Measurements from ENCODE around the gene TCAP. TPM values are rescaled to one million over a fixed set of nuclear protein-coding genes. Genes with fewer than 3 reads are reported as not detected.

The TCAP gene
- total RNA-seq, 3 donors from 2014 or later (not counting 1 experiment from before 2014, with no cell fraction given) = 1.3 to 3.8 (median 2.4) TPM

GRCh38 chr17:39662551-39663339 lies 2.4 kb upstream of the TCAP start:
- Mint-ChIP-seq H3K9me3 (no peaks in the 10 kb centered on the region), H3K4me1 (peaks cover 0 to 11% of the 10 kb centered on the region in 2 donors), H3K36me3 (no peaks in the 10 kb centered on the region), H3K27me3 (ENCODE audit: low read depth in 2 of 2) (no peaks in the 10 kb centered on the region), H3K4me3 (no peak overlapping the region), H3K27ac (no peak overlapping the region)
- DNase-seq = no peak
- Histone ChIP-seq H3K4me1 (ENCODE audit: control insufficient read depth, insufficient read depth, low read length) (peaks cover 28% of the 10 kb centered on the region), H3K4me3 (ENCODE audit: low read length) (no peak overlapping the region), H3K27ac (ENCODE audit: low read length) (no peak overlapping the region), H3K9me3 (ENCODE audit: control insufficient read depth, insufficient read depth, low read length) (no peaks in the 10 kb centered on the region), H3K36me3 (ENCODE audit: control insufficient read depth, insufficient read depth, low read length) (peaks cover 50% of the 10 kb centered on the region), H3K27me3 (ENCODE audit: control insufficient read depth, insufficient read depth, low read length) (peaks cover 2% of the 10 kb centered on the region)
- 90% methylated on average over 22 of the region's 22 CpGs for WGBS (ENCODE audit: insufficient coverage)
- no peak for ATAC-seq
- TF ChIP-seq, protein P1, sequence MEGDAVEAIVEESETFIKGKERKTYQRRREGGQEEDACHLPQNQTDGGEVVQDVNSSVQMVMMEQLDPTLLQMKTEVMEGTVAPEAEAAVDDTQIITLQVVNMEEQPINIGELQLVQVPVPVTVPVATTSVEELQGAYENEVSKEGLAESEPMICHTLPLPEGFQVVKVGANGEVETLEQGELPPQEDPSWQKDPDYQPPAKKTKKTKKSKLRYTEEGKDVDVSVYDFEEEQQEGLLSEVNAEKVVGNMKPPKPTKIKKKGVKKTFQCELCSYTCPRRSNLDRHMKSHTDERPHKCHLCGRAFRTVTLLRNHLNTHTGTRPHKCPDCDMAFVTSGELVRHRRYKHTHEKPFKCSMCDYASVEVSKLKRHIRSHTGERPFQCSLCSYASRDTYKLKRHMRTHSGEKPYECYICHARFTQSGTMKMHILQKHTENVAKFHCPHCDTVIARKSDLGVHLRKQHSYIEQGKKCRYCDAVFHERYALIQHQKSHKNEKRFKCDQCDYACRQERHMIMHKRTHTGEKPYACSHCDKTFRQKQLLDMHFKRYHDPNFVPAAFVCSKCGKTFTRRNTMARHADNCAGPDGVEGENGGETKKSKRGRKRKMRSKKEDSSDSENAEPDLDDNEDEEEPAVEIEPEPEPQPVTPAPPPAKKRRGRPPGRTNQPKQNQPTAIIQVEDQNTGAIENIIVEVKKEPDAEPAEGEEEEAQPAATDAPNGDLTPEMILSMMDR (IDR thresholded peaks at IDR 0.05) = no peak
- intact Hi-C loops (cut with micrococcal nuclease) = no loop called here

GRCh38 chr17:39663340-39663687 lies 1.8 kb upstream of the TCAP start:
- Mint-ChIP-seq H3K36me3 (no peaks in the 10 kb centered on the region), H3K4me3 (no peak overlapping the region), H3K27me3 (ENCODE audit: low read depth in 2 of 2) (no peaks in the 10 kb centered on the region), H3K27ac (no peak overlapping the region), H3K4me1 (peaks cover under 1 to 16% of the 10 kb centered on the region in 2 donors), H3K9me3 (no peaks in the 10 kb centered on the region)
- ATAC-seq = no peak
- H3K9me3 ChIP-seq (ENCODE audit: control insufficient read depth, insufficient read depth, low read length) = no peaks in the 10 kb centered on the region
- peaks cover 2% of the 10 kb centered on the region for H3K27me3 ChIP-seq (ENCODE audit: control insufficient read depth, insufficient read depth, low read length)
- H3K27ac ChIP-seq (ENCODE audit: low read length) = no peak overlapping the region
- intact Hi-C loops (cut with micrococcal nuclease) = no loop called here
- peaks cover 32% of the 10 kb centered on the region for H3K4me1 ChIP-seq (ENCODE audit: control insufficient read depth, insufficient read depth, low read length)
- no CpG with 5 or more reads among the region's 4 CpGs for WGBS (ENCODE audit: insufficient coverage)
- H3K4me3 ChIP-seq (ENCODE audit: low read length) = no peak overlapping the region
- TF ChIP-seq, protein P1 (IDR thresholded peaks at IDR 0.05) = no peak
- H3K36me3 ChIP-seq (ENCODE audit: control insufficient read depth, insufficient read depth, low read length) = peaks cover 44% of the 10 kb centered on the region
- no peak for DNase-seq

DNA sequence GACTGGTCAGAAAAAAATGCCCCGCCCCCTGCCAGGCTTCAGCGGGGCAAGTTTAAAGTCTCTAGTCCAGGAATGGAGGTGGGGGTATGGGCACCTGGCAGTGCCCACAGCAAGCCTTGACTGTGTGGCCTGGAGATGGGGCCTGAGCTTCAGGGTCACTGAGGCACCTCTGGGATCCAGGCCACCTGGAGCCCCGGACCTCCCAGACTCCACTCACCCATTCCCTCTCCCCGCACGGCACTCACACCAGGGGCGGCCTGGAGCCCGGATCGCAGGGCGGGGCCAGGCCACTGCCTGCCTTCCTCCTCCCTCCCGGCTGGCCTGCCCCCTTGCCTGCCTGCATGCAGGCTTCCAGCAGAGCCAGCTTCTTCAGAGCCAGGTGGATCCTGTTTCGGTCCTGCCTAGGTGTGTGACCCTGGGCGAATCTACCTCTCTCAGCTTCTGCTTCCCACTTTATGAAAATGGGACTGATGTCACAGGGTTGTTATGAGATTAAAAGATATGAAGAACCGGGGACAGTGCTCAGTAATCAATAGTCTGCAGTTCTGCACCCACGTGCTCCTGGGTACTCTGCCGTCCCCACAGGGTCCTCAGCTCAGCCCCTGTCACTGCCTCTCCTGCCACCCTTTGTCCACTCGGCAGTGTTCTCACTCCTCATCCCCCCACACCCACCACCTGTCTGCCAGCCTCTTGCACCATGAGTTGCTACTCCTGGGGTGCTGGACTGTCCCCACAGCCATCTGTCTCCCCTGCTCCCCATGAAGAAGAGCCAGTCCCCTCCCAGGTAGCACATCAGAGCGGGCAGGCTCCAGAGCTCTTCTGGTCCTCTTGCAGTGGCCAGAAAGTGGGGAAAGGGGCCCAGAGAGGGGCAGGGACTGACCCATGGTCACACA lies 1.2 kb upstream of the TCAP start:
- Histone ChIP-seq H3K27me3 (ENCODE audit: control insufficient read depth, insufficient read depth, low read length) (peaks cover 2% of the 10 kb centered on the region), H3K4me1 (ENCODE audit: control insufficient read depth, insufficient read depth, low read length) (peaks cover 34% of the 10 kb centered on the region), H3K36me3 (ENCODE audit: control insufficient read depth, insufficient read depth, low read length) (peaks cover 39% of the 10 kb centered on the region), H3K4me3 (ENCODE audit: low read length) (no peak overlapping the region), H3K9me3 (ENCODE audit: control insufficient read depth, insufficient read depth, low read length) (no peaks in the 10 kb centered on the region), H3K27ac (ENCODE audit: low read length) (no peak overlapping the region)
- H3K9me3 Mint-ChIP-seq = no peaks in the 10 kb centered on the region
- ATAC-seq (no peak), DNase-seq (no peak)
- TF ChIP-seq, protein P1 (IDR thresholded peaks at IDR 0.05) = no peak
- no peak overlapping the region for H3K4me3 Mint-ChIP-seq
- 85% methylated on average over 17 of the region's 17 CpGs for WGBS (ENCODE audit: insufficient coverage)
- no peaks in the 10 kb centered on the region for H3K27me3 Mint-ChIP-seq (ENCODE audit: low read depth in 2 of 2)
- peaks cover 7 to 22% of the 10 kb centered on the region in 2 donors for H3K4me1 Mint-ChIP-seq
- H3K36me3 Mint-ChIP-seq = no peaks in the 10 kb centered on the region
- H3K27ac Mint-ChIP-seq = peak overlapping the region in 1 of 2 donors; percentile 51
- intact Hi-C loops (cut with micrococcal nuclease) = no loop called here

Measured in natural killer cell (primary cell).